Fibroblast of lung (primary cell): Measurements from ENCODE around the gene FOXC1. TPM values are rescaled to one million over a fixed set of nuclear protein-coding genes. Genes with fewer than 3 reads are reported as not detected.

Experiments used
- DNase-seq, 2 donors: peaks; one replicate each; pipeline versions ENCODE4 v3.0.0 to v3.0.0-alpha.2; 2010; ENCODE audit warnings: low read depth in 2 of 2
- H2AFZ ChIP-seq: 2 replicates; pipeline ENCODE4 v1.5.1; 2012; ENCODE audit warnings: low read length, control low read depth, inconsistent platforms
- H3K27ac ChIP-seq: 2 replicates; pipeline ENCODE4 v1.5.1; 2011; ENCODE audit warnings: low read length, control low read depth; ENCODE audit not compliant: insufficient read depth
- H3K27me3 ChIP-seq: 2 replicates; pipeline ENCODE4 v1.5.1; 2011; ENCODE audit warnings: mild to moderate bottlenecking, low read length; ENCODE audit not compliant: control insufficient read depth, insufficient read depth
- H3K36me3 ChIP-seq: 2 replicates; pipeline ENCODE4 v1.5.1; 2011; ENCODE audit warnings: low read length; ENCODE audit not compliant: control insufficient read depth, insufficient read depth
- H3K4me1 ChIP-seq: 2 replicates; pipeline ENCODE4 v1.5.1; 2011; ENCODE audit warnings: low read length; ENCODE audit not compliant: control insufficient read depth, insufficient read depth; ENCODE audit errors: extremely low read depth
- H3K4me2 ChIP-seq: 2 replicates; pipeline ENCODE4 v1.5.1; 2011; ENCODE audit warnings: low read length, control low read depth; ENCODE audit not compliant: insufficient read depth; ENCODE audit errors: extremely low read depth
- H3K4me3 ChIP-seq, 4 experiments: fragments of 200-600 bp in 1 of 4; sonication (generic) in 1 of 4; replicated peaks in 1 of 4; 2 replicates each; pipeline ENCODE4 v1.5.1; 2011 to 2016; ENCODE audit warnings: low read length in 4 of 4, low read depth in 3 of 4, mild to moderate bottlenecking in 3 of 4, control low read depth in 2 of 4, inconsistent platforms in 1 of 4, mixed read lengths in 1 of 4; ENCODE audit not compliant: insufficient read depth in 1 of 4; ENCODE audit errors: control extremely low read depth in 1 of 4
- H3K79me2 ChIP-seq: 2 replicates; pipeline ENCODE4 v1.5.1; 2012; ENCODE audit warnings: mild to moderate bottlenecking, low read length, inconsistent platforms; ENCODE audit not compliant: control insufficient read depth, insufficient read depth
- H3K9ac ChIP-seq: 2 replicates; pipeline ENCODE4 v1.5.1; 2011; ENCODE audit warnings: mild to moderate bottlenecking, low read length, control low read depth; ENCODE audit not compliant: insufficient read depth
- H3K9me3 ChIP-seq: 2 replicates; pipeline ENCODE4 v1.5.1; 2012; ENCODE audit warnings: low read depth, low read length; ENCODE audit not compliant: control insufficient read depth, insufficient read depth
- H4K20me1 ChIP-seq: 2 replicates; pipeline ENCODE4 v1.5.1; 2011; ENCODE audit warnings: low read length; ENCODE audit not compliant: control insufficient read depth, insufficient read depth; ENCODE audit errors: extremely low read depth
- EZH2 ChIP-seq: IDR thresholded peaks from 2 replicates; pipeline ENCODE4 v1.5.1; 2012; ENCODE audit warnings: low read length, control low read depth, mild to moderate bottlenecking; ENCODE audit errors: missing control alignments
- polyA plus RNA-seq, 2 donors: library from polyadenylated mRNA; depleted of rRNA in 1 of 2; stranded (reverse) in 1 of 2; unstranded in 1 of 2; fragments of >200 nt; gene quantifications; 2 replicates each; pipeline ENCODE4 v1.2.1, GENCODE V29; 2011 to 2012; ENCODE audit warnings: missing spikeins in 1 of 2
- total RNA-seq: library from RNA; depleted of rRNA; stranded (reverse); fragments of >200 nt; gene quantifications from 2 replicates; pipeline ENCODE4 v1.2.1, GENCODE V29; 2014
- TF ChIP-seq, protein P1 (sequence below), 2 donors: IDR thresholded peaks in 1 of 2; conservative IDR thresholded peaks in 1 of 2; 1 replicate in 1 of 2; 2 replicates in 1 of 2; pipeline ENCODE4 v1.5.1; 2011 to 2012; ENCODE audit warnings: low read length in 2 of 2, control low read depth in 1 of 2, inconsistent platforms in 1 of 2, low read depth in 1 of 2, mild to moderate bottlenecking in 1 of 2

FOXC1 gene
- total and polyA plus RNA-seq, 2 donors (not counting 1 experiment from before 2014, with no cell fraction given): 0.66 to 2.3 TPM

DNA sequence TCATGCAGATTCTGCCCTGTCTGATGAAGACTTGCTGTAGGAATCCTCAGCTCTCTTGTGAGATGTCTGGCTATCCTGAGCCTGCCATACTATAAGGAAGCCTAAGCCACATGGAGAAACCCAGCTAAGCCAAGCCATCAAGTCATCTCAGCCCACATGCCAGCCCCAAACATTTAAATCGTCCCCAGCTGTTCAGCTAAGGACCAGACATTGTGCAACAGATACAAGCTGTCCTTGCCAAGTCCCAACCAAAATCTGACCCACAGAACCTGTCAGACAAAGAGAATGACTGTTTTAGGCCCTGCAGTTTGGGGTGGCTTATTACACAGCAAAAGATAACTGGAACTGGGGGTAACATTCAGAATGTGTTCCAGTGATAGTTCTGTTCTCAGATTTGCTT lies 36.8 kb upstream of the FOXC1 start:
- Histone ChIP-seq H3K27ac (no peak overlapping the region), H3K27me3 (peaks cover 6% of the 10 kb centered on the region), H2AFZ (no peak overlapping the region), H3K4me3 (no peak overlapping the region), H4K20me1 (no peaks in the 10 kb centered on the region), H3K4me1 (peaks cover 2% of the 10 kb centered on the region), H3K9me3 (no peaks in the 10 kb centered on the region), H3K79me2 (no peaks in the 10 kb centered on the region), H3K9ac (no peak overlapping the region), H3K36me3 (no peaks in the 10 kb centered on the region), H3K4me2 (no peak overlapping the region)
- peak in 1 of 2 donors; percentile 19 for DNase-seq
- TF ChIP-seq EZH2: no peak
- TF ChIP-seq, protein P1, sequence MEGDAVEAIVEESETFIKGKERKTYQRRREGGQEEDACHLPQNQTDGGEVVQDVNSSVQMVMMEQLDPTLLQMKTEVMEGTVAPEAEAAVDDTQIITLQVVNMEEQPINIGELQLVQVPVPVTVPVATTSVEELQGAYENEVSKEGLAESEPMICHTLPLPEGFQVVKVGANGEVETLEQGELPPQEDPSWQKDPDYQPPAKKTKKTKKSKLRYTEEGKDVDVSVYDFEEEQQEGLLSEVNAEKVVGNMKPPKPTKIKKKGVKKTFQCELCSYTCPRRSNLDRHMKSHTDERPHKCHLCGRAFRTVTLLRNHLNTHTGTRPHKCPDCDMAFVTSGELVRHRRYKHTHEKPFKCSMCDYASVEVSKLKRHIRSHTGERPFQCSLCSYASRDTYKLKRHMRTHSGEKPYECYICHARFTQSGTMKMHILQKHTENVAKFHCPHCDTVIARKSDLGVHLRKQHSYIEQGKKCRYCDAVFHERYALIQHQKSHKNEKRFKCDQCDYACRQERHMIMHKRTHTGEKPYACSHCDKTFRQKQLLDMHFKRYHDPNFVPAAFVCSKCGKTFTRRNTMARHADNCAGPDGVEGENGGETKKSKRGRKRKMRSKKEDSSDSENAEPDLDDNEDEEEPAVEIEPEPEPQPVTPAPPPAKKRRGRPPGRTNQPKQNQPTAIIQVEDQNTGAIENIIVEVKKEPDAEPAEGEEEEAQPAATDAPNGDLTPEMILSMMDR (conservative IDR thresholded peaks at IDR 0.05 in 1 of 2, IDR thresholded peaks at IDR 0.05 in 1 of 2; ENCODE audit: low read depth in 1 of 2, low read length in 2 of 2): no peak

DNA sequence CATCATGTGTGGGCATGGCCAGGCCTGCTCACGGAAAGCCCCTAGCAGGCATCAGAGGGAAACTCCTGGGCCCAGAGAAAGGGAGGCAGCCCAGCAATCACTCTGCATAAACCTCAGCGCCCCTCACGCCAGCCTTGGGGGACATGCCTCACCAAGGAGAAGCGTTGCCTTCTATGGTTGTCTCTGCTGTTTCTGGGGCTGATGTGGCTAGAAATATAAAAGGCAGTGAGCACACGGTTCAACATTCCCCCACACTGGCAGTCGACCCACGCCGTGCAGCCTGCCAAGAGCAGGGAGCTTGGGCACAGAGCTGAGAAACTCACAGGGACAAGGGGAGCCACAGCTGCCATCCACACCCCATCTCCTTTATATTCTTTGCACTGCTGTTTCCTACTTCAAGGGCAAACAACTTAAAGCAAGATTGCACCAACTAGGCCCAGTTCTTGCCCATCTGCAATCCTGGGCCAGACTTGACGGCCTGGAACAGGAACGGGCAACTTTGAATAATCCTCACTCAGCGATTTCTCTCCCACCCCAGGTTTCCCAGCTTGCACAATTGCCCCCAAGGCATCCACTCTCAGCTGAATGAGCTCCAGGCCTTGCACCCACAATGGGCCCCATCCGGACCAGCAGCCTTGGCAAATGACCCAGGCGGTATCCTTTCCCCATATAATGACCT lies 35.5 kb upstream of the FOXC1 start:
- Histone ChIP-seq H2AFZ (no peak overlapping the region), H3K4me1 (peaks cover 2% of the 10 kb centered on the region), H3K4me2 (no peak overlapping the region), H3K9me3 (no peaks in the 10 kb centered on the region), H3K9ac (no peak overlapping the region), H4K20me1 (no peaks in the 10 kb centered on the region), H3K79me2 (no peaks in the 10 kb centered on the region), H3K4me3 (no peak overlapping the region), H3K27me3 (peaks cover 6% of the 10 kb centered on the region), H3K27ac (no peak overlapping the region), H3K36me3 (no peaks in the 10 kb centered on the region)
- no peak for DNase-seq
- TF ChIP-seq, protein P1 (conservative IDR thresholded peaks at IDR 0.05 in 1 of 2, IDR thresholded peaks at IDR 0.05 in 1 of 2; ENCODE audit: low read depth in 1 of 2, low read length in 2 of 2): no peak
- no peak for TF ChIP-seq EZH2

DNA sequence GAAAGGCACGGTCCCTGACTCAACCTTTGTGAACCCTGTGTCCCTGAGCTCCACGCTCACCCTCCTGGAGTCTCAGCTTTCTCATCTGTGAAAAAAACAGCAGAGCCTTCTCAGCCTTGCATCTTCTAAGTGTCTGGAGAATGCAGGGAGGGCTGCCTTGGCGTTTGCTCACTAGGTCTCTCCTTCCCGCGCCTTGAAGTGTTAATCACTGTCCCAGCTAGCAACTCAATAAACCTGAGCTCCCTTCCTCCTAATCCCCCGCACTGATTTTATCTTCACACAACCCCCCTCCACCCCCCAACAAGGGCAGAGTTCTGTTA lies 34.9 kb upstream of the FOXC1 start:
- no peaks in the 10 kb centered on the region for H4K20me1 ChIP-seq
- no peaks in the 10 kb centered on the region for H3K79me2 ChIP-seq
- no peak overlapping the region for H3K9ac ChIP-seq
- no peaks in the 10 kb centered on the region for H3K9me3 ChIP-seq
- peaks cover 6% of the 10 kb centered on the region for H3K27me3 ChIP-seq
- H3K36me3 ChIP-seq: no peaks in the 10 kb centered on the region
- H3K27ac ChIP-seq: no peak overlapping the region
- H3K4me1 ChIP-seq: peaks cover 2% of the 10 kb centered on the region
- no peak for DNase-seq
- no peak overlapping the region for H2AFZ ChIP-seq
- H3K4me2 ChIP-seq: no peak overlapping the region
- TF ChIP-seq, protein P1 (conservative IDR thresholded peaks at IDR 0.05 in 1 of 2, IDR thresholded peaks at IDR 0.05 in 1 of 2; ENCODE audit: low read depth in 1 of 2, low read length in 2 of 2): no peak
- TF ChIP-seq EZH2: no peak
- H3K4me3 ChIP-seq: no peak overlapping the region
